Karpas-422 (cell line): ENCODE results near the gene TRIP6. TPM values are rescaled to one million over a fixed set of nuclear protein-coding genes. Genes with fewer than 3 reads are reported as not detected.
"Not testable (repeated sequence)": the region's sequence is repeated elsewhere in the genome, so short reads cannot be mapped to it uniquely, and the experiment has no call there.

Experiments used
- DNase-seq: peaks from one replicate; pipeline ENCODE4 v3.0.0-alpha.2; 2015
- H2AFZ ChIP-seq: fragments of 200-600 bp; sonication (generic); 2 replicates; pipeline ENCODE4 v1.6.1; 2014; ENCODE audit warnings: antibody characterized with exemption, low read length, mixed read lengths
- H3K27ac ChIP-seq: fragments of 200-600 bp; sonication (generic); 2 replicates; pipeline ENCODE4 v1.5.1; 2014; ENCODE audit warnings: mild to moderate bottlenecking, low read length, moderate library complexity
- H3K27me3 ChIP-seq: fragments of 200-600 bp; sonication (generic); 2 replicates; pipeline ENCODE4 v1.6.1; 2014; ENCODE audit warnings: low read length, mixed read lengths
- H3K36me3 ChIP-seq: fragments of 200-600 bp; sonication (generic); 2 replicates; pipeline ENCODE4 v1.6.1; 2014; ENCODE audit warnings: low read length, mixed read lengths; ENCODE audit not compliant: insufficient read depth
- H3K4me1 ChIP-seq: fragments of 200-600 bp; sonication (generic); 2 replicates; pipeline ENCODE4 v1.6.1; 2014; ENCODE audit warnings: mild to moderate bottlenecking, low read length, mixed read lengths
- H3K4me2 ChIP-seq: fragments of 200-600 bp; sonication (generic); 2 replicates; pipeline ENCODE4 v1.6.1; 2014; ENCODE audit warnings: low read length, low read depth, mild to moderate bottlenecking; ENCODE audit not compliant: poor library complexity, severe bottlenecking
- H3K4me3 ChIP-seq: fragments of 200-600 bp; sonication (generic); 2 replicates; pipeline ENCODE4 v1.5.1; 2014; ENCODE audit warnings: mild to moderate bottlenecking, antibody characterized with exemption, low read length, mixed read lengths
- H3K79me2 ChIP-seq: fragments of 200-600 bp; sonication (generic); 2 replicates; pipeline ENCODE4 v1.6.1; 2014; ENCODE audit warnings: mild to moderate bottlenecking, low read length, mixed read lengths
- H3K9ac ChIP-seq: fragments of 200-600 bp; sonication (generic); 2 replicates; pipeline ENCODE4 v1.6.0; 2014; ENCODE audit warnings: low read length
- H3K9me2 ChIP-seq: fragments of 200-600 bp; sonication (generic), shearing (Covaris generic); replicated peaks from 2 replicates; pipeline ENCODE4 v1.6.0; 2014; ENCODE audit warnings: mild to moderate bottlenecking, low read length, moderate library complexity; ENCODE audit not compliant: insufficient read depth
- H3K9me3 ChIP-seq: fragments of 300-700, 200-600 bp; sonication (generic); 2 replicates; pipeline ENCODE4 v1.6.1; 2014; ENCODE audit warnings: low read length, mixed read lengths
- H4K20me1 ChIP-seq: fragments of 200-600 bp; sonication (generic); 2 replicates; pipeline ENCODE4 v1.6.1; 2014; ENCODE audit warnings: mild to moderate bottlenecking, antibody characterized with exemption, low read length, low read depth; ENCODE audit not compliant: insufficient read depth
- total RNA-seq: library from RNA; depleted of rRNA; stranded (reverse); fragments of >200 nt; shearing (Covaris generic); gene quantifications from 2 replicates; pipeline ENCODE4 v1.2.3, GENCODE V29; 2014; ENCODE audit warnings: low replicate concordance

The TRIP6 gene
- total RNA-seq, 1 experiment from 2014 or later, result 19.5 TPM

DNA sequence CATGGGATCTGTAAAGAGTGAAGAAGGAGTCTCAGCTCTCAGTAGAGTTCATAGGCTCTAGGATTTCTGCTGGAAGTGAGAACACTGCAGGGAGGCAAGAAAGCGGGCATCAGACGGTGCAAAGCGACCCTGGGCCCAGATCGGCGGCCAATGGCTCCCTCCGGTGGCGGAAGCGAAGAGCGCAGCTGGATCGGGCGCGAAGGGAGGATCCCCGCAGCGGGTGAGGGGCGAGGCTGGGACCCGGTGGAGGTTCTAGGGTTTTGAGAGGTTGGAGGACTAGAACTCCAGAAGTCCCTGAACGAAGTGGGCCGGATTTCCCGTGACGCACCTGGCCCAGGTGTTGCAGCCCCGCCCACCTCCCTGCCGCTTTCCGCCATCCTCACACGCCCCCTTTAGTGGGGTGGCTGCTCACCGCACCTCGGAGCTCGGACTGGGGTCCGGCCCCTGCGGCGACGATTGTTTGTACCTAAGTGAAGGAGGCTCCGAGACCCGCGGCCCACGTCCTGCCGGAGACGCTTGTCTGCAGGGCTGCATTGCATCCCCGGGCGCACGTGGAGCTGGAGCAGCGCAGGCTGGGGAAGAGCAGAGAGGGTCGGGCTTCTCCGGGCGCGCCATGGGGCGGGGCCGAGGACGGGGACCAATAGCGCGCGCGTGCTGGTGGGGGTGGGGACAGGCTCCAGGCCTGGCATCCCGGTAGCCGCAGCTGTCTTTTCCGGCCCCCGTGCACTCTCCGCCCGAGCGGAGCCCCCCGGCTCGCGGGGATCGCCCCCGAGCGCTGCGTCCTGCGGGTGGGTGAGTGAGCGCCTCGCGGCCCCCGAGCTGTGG, 14.9 kb upstream of the TRIP6 start, which contains the start of gene SLC12A9:
TSS of gene SLC12A9 (plus strand) at position 666 of the 825 bp plus-strand sequence. CDS start 1,485 bp downstream, outside the sequence.
- no peaks in the 10 kb centered on the region for H3K9me2 ChIP-seq
- no peaks in the 10 kb centered on the region; the same call in 1 of the 2 replicates for H3K36me3 ChIP-seq
- H3K9ac ChIP-seq, result peak within 1 kb of the TSS; percentile 93
- 0 out of 2 replicates have a peak, but pooled peaks cover under 1% of the 10 kb centered on the region for H4K20me1 ChIP-seq
- H3K79me2 ChIP-seq, result peaks cover 39% of the 10 kb centered on the region
- H3K9me3 ChIP-seq, result no peaks in the 10 kb centered on the region
- peak within 1 kb of the TSS; percentile 97; the same call in 1 of the 2 replicates for H2AFZ ChIP-seq
- peaks cover 18% of the 10 kb centered on the region for H3K4me1 ChIP-seq
- H3K27me3 ChIP-seq, result no peaks in the 10 kb centered on the region
- H3K27ac ChIP-seq, result peak within 1 kb of the TSS; percentile 63
- peak within 1 kb of the TSS; percentile 88 for H3K4me3 ChIP-seq
- peak within 1 kb of the TSS; percentile 100 for H3K4me2 ChIP-seq
- peak; percentile 96 for DNase-seq

DNA sequence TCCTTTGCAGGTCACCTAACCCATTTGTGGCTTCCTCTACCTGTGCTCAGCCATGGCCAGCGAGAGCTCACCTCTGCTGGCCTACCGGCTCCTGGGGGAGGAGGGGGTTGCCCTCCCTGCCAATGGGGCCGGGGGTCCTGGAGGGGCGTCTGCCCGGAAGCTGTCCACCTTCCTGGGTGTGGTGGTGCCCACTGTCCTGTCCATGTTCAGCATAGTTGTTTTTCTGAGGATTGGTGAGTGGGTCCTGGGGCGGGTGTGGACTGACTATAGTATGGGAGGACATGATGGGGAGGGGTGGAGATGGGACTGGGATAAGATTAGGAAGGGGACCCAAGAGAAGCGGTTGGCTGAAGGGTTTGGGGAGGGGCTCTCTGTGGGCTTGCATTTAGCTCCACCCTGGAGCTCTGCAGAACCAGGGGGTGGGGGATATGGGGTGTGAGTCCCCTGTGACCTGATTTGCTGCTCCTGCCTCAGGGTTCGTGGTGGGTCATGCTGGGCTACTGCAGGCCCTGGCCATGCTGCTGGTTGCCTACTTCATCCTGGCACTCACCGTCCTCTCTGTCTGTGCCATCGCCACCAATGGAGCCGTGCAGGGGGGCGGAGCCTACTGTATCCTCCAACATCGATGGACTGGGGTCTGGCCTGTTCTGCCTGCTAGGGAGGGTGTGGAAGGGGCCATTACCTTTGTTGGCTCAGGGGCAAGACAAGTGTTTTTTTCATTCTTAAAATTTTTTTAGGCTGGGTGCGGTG, 12.9 kb upstream of the TRIP6 start:
- no peaks in the 10 kb centered on the region for H3K27me3 ChIP-seq
- no peaks in the 10 kb centered on the region; the same call in 1 of the 2 replicates for H3K36me3 ChIP-seq
- H3K4me2 ChIP-seq, result peak overlapping the region; percentile 100
- DNase-seq, result no peak
- peak overlapping the region; percentile 93 for H3K9ac ChIP-seq
- H3K4me1 ChIP-seq, result peaks cover 18% of the 10 kb centered on the region
- no peak overlapping the region for H2AFZ ChIP-seq
- no peaks in the 10 kb centered on the region for H3K9me3 ChIP-seq
- peaks cover 40% of the 10 kb centered on the region for H3K79me2 ChIP-seq
- H3K4me3 ChIP-seq, result peak overlapping the region; percentile 88; the same call in 1 of the 2 replicates
- 0 out of 2 replicates have a peak, but pooled peaks cover 2% of the 10 kb centered on the region for H4K20me1 ChIP-seq
- H3K27ac ChIP-seq, result no peak overlapping the region
- no peaks in the 10 kb centered on the region for H3K9me2 ChIP-seq

DNA sequence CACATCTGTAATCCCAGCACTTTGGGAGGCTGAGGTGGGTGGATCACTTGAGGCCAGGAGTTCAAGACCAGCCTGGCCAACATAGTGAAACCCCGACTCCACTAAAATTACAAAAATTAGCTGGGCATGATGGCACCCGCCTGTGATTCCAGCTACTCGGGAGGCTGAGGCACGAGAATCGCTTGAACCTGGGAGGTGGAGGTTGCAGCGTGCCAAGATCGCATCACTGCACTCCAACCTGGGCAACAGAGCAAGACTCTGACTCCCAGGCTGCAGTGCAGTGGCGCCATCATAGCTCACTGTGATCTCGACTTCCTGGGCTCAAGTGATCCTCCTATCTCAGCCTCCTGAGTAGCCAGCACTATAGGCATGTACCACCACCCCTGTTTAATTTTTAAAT, 12.3 kb upstream of the TRIP6 start:
- H3K4me2 ChIP-seq, H2AFZ ChIP-seq, H3K27ac ChIP-seq, H3K4me3 ChIP-seq, H3K9me2 ChIP-seq, H3K9me3 ChIP-seq, DNase-seq, H3K27me3 ChIP-seq, H4K20me1 ChIP-seq, H3K36me3 ChIP-seq, H3K9ac ChIP-seq: not testable (repeated sequence)
- peaks cover 40% of the 10 kb centered on the region for H3K79me2 ChIP-seq
- H3K4me1 ChIP-seq, result peaks cover 18% of the 10 kb centered on the region

DNA sequence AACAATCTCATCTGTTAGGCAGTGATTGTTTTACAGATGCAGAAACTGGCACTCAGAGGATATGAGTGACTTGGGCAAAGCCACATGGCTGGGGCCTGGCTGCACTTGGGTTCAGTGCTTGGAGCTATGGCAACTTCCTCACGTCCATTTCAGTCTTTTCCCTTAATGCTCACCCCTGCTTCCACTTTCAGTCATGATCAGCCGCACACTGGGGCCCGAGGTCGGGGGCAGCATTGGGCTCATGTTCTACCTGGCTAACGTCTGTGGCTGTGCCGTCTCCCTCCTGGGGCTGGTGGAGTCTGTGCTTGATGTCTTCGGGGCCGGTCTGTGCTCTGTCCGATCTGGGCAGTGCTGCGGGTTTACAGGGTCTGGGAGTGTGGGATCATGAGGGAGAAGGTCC, 11.7 kb upstream of the TRIP6 start:
- peaks cover 18% of the 10 kb centered on the region for H3K4me1 ChIP-seq
- peaks cover 3% of the 10 kb centered on the region; the same call in 1 of the 2 replicates for H3K36me3 ChIP-seq
- H3K27ac ChIP-seq, result no peak overlapping the region
- no peak overlapping the region for H3K4me3 ChIP-seq
- no peak for DNase-seq
- no peaks in the 10 kb centered on the region for H3K27me3 ChIP-seq
- H3K9me3 ChIP-seq, result no peaks in the 10 kb centered on the region
- no peak overlapping the region for H3K9ac ChIP-seq
- H3K9me2 ChIP-seq, result no peaks in the 10 kb centered on the region
- no peak overlapping the region for H3K4me2 ChIP-seq
- no peak overlapping the region for H2AFZ ChIP-seq
- 0 out of 2 replicates have a peak, but pooled peaks cover 2% of the 10 kb centered on the region for H4K20me1 ChIP-seq
- peaks cover 40% of the 10 kb centered on the region for H3K79me2 ChIP-seq

DNA sequence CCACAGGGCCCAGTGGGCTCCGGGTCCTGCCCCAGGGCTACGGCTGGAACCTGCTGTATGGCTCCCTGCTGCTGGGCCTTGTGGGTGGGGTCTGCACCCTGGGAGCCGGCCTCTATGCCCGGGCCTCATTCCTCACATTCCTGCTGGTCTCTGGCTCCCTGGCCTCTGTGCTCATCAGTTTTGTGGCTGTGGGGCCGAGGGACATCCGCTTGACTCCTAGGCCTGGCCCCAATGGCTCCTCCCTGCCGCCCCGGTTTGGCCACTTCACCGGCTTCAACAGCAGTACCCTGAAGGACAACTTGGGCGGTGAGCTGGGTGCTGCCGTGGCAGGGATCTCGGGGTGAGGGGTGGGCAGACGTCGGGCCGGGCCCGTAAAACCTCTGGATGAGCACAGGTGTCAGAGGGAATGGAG, 10.3 kb upstream of the TRIP6 start:
- Histone ChIP-seq H3K9me2 (no peaks in the 10 kb centered on the region), H3K4me1 (peaks cover 9% of the 10 kb centered on the region), H3K9ac (no peak overlapping the region), H3K79me2 (peaks cover 40% of the 10 kb centered on the region), H2AFZ (no peak overlapping the region), H3K4me3 (no peak overlapping the region), H3K27ac (no peak overlapping the region), H3K9me3 (no peaks in the 10 kb centered on the region), H4K20me1 (0 out of 2 replicates have a peak, but pooled peaks cover 2% of the 10 kb centered on the region), H3K36me3 (peaks cover 3% of the 10 kb centered on the region; the same call in 1 of the 2 replicates), H3K4me2 (no peak overlapping the region), H3K27me3 (no peaks in the 10 kb centered on the region)
- no peak for DNase-seq

DNA sequence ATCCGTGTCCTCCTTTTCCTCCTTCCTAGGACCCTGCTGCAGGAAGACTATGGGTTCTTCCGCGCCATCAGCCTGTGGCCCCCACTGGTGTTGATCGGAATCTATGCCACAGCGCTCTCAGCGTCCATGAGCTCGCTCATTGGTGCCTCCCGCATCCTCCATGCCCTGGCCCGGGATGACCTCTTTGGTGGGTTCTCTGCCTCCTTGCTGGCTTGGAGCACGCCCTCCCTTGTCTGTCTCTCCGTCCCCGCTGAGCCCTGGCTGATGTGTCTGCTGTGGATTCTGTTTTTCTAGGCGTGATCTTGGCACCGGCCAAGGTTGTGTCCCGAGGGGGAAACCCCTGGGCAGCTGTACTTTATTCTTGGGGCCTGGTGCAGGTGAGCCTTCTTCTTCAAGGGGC, 7.3 kb upstream of the TRIP6 start:
- H3K4me3 ChIP-seq, result no peak overlapping the region
- no peak overlapping the region for H3K27ac ChIP-seq
- H3K4me2 ChIP-seq, result no peak overlapping the region
- no peaks in the 10 kb centered on the region for H3K9me2 ChIP-seq
- no peaks in the 10 kb centered on the region for H3K9me3 ChIP-seq
- 0 out of 2 replicates have a peak, but pooled peaks cover 2% of the 10 kb centered on the region for H4K20me1 ChIP-seq
- no peak overlapping the region for H3K9ac ChIP-seq
- H3K79me2 ChIP-seq, result peaks cover 18% of the 10 kb centered on the region
- no peaks in the 10 kb centered on the region for H3K27me3 ChIP-seq
- H3K4me1 ChIP-seq, result no peaks in the 10 kb centered on the region
- DNase-seq, result no peak
- peaks cover 3% of the 10 kb centered on the region; the same call in 1 of the 2 replicates for H3K36me3 ChIP-seq
- H2AFZ ChIP-seq, result no peak overlapping the region

DNA sequence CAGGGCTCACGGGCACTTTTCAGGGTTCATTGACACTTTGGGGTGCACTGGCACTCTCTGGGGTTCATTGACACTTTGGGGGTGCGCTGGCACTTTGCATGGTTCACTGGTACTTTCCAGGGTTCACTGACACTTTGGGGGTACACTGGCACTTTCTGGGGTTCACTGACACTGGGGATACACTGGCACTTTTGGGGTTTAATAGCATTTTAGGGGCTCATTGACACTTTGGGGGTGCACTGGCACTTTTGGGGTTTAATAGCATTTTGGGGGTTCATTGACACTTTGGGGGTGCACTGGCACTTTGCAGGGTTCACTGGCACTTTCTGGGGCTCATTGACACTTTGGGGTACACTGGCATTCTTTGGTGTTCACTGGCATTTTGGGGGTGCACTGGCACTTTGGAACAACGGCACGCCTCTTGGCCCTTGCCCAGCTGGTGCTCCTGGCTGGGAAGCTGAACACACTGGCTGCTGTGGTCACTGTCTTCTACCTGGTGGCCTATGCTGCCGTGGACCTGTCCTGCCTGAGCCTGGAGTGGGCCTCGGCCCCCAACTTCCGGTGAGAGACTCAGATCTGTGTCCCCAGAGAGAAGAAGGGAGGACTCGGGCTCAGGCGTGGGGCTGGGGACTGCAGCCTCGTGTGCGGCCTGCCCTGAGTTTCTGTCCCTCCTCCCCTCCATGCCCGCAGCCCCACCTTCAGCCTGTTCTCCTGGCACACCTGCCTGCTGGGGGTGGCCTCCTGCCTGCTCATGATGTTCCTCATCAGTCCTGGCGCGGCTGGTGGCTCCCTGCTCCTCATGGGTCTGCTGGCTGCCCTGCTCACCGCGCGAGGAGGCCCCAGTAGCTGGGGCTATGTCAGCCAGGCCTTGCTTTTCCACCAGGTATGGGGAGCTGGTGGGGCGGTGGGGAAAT, 6.2 kb upstream of the TRIP6 start:
- Histone ChIP-seq H3K4me2 (no peak overlapping the region), H3K9me3 (no peaks in the 10 kb centered on the region), H3K27me3 (no peaks in the 10 kb centered on the region), H3K4me1 (no peaks in the 10 kb centered on the region), H3K9ac (no peak overlapping the region), H3K36me3 (0 out of 2 replicates have a peak, but pooled peaks cover 3% of the 10 kb centered on the region), H2AFZ (no peak overlapping the region), H3K79me2 (peaks cover 7% of the 10 kb centered on the region), H3K27ac (no peak overlapping the region), H3K4me3 (no peak overlapping the region), H3K9me2 (no peaks in the 10 kb centered on the region), H4K20me1 (0 out of 2 replicates have a peak, but pooled peaks cover 2% of the 10 kb centered on the region)
- DNase-seq, result no peak
